Lower leg skin (tissue), 3 donors: ENCODE results near the gene IP6K2.

ENCODE experiments used
- CTCF ChIP-seq, 3 donors: fragments of 450-650 bp; IDR thresholded peaks; one replicate each; pipeline ENCODE4 v1.5.1; 2016; ENCODE audit warnings: antibody characterized with exemption in 3 of 3, mild to moderate bottlenecking in 3 of 3, moderate library complexity in 2 of 3
- POLR2A ChIP-seq, 2 donors: fragments of 450-650 bp; IDR thresholded peaks; one replicate each; pipeline ENCODE4 v1.6.1; 2016 to 2017; ENCODE audit warnings: antibody characterized with exemption in 2 of 2, mild to moderate bottlenecking in 1 of 2, moderate library complexity in 1 of 2

DNA sequence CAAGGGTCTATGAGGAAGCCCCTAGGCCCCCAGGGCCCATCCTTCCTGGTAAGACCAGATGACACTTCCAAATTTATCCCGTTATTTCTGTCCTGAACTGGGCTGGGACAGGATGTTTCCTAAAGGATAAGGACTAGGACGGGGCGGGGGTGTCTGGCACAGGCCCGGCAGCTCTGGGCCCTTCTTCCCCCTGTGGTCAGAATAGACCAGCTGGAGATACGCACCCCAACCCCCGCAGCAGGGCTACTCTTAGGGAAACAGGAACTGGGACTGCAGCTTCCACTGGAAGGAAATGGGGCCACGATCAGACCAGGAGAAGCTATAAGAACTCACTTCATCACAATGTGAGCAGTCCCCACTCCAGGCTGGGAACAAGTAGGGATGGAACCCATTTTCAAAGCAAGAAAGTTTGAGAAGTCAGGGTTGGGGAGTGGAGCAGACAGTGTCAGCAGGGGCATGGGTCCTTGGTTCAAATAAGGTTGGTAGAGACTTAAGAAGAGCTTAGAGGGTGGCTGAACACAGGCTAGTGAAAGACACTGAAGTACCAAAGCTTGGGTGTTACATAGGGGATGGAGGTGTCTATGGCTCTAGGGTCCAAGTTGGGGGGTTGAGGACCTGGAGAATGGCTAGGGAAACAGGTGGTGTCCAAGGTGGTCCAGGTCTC, 32.4 kb downstream of the IP6K2 start:
- TF ChIP-seq POLR2A (IDR thresholded peaks at IDR 0.05) (no peak), CTCF (IDR thresholded peaks at IDR 0.05) (no peak)
